Endothelial cell of umbilical vein (primary cell): ENCODE measurements around the gene TMEM108. TPM values are rescaled to one million over a fixed set of nuclear protein-coding genes. Genes with fewer than 3 reads are reported as not detected.

ENCODE experiments used
- BruUV-seq: library from RNA; stranded (reverse); fragments of 400-500 nt; replicated peaks from 2 replicates; lab custom pipeline; 2021; lab: Mats Ljungman, UMichigan
- CTCF ChIA-PET: fragments of 300-600, 350-600 bp; sonication (Branson Sonifier 250); formaldehyde crosslinking; loops from one replicate; lab custom pipeline; 2021; ENCODE audit warnings: antibody characterized with exemption, inconsistent platforms; lab: Charles Lee
- POLR2A ChIA-PET: fragments of 300-600, 350-600 bp; sonication (Branson Sonifier 250); formaldehyde crosslinking; loops from one replicate; lab custom pipeline; 2021; ENCODE audit warnings: antibody characterized with exemption, inconsistent platforms; lab: Charles Lee
- DNase-seq: peaks from one replicate; pipeline ENCODE4 v3.0.0-alpha.2; 2011; ENCODE audit warnings: low read depth, low spot score
- FAIRE-seq: peaks from 2 replicates; lab custom pipeline; 2011; peaks lifted over from hg19 to GRCh38; lab: Jason Lieb, UNC
- H2AFZ ChIP-seq: 2 replicates; pipeline ENCODE4 v1.6.0; 2012; ENCODE audit warnings: low read depth, low read length, control low read depth, inconsistent platforms
- H3K27ac ChIP-seq: 2 replicates; pipeline ENCODE4 v1.5.1; 2011; ENCODE audit warnings: low read depth, mild to moderate bottlenecking, control low read depth, low read length, moderate library complexity; ENCODE audit not compliant: insufficient read depth
- H3K27me3 ChIP-seq, 2 experiments: 2 replicates each; pipeline versions ENCODE4 v1.6.0 to v1.6.1; 2011; ENCODE audit warnings: low read length in 2 of 2, mixed read lengths in 1 of 2; ENCODE audit not compliant: control insufficient read depth in 2 of 2, insufficient read depth in 2 of 2
- H3K36me3 ChIP-seq, 2 experiments: 2 replicates in 1 of 2; 3 replicates in 1 of 2; pipeline ENCODE4 v1.5.1; 2011; ENCODE audit warnings: low read length in 2 of 2, mild to moderate bottlenecking in 1 of 2, moderate library complexity in 1 of 2; ENCODE audit not compliant: control insufficient read depth in 2 of 2, insufficient read depth in 2 of 2; ENCODE audit errors: extremely low read depth in 1 of 2
- H3K4me1 ChIP-seq: 3 replicates; pipeline ENCODE4 v1.5.1; 2011; ENCODE audit warnings: mild to moderate bottlenecking, low read length; ENCODE audit not compliant: control insufficient read depth, insufficient read depth; ENCODE audit errors: extremely low read depth
- H3K4me2 ChIP-seq: 2 replicates; pipeline ENCODE4 v1.6.1; 2011; ENCODE audit warnings: low read length, control low read depth, mixed read lengths; ENCODE audit not compliant: insufficient read depth
- H3K4me3 ChIP-seq, 3 experiments: fragments of 200-600 bp in 1 of 3; sonication (generic), shearing (Covaris generic) in 1 of 3; replicated peaks in 1 of 3; 2 replicates each; pipeline ENCODE4 v1.5.1; 2011 to 2016; ENCODE audit warnings: control low read depth in 3 of 3, low read length in 3 of 3, mild to moderate bottlenecking in 2 of 3, inconsistent platforms in 1 of 3, low read depth in 1 of 3, moderate library complexity in 1 of 3; ENCODE audit not compliant: insufficient read depth in 1 of 3
- H3K79me2 ChIP-seq: 2 replicates; pipeline ENCODE4 v1.6.0; 2012; ENCODE audit warnings: low read length, inconsistent platforms; ENCODE audit not compliant: control insufficient read depth, insufficient read depth
- H3K9ac ChIP-seq: replicated peaks from 2 replicates; pipeline ENCODE3; 2011; ENCODE audit warnings: low read length, control low read depth; ENCODE audit not compliant: insufficient read depth; ENCODE audit errors: extremely low read depth
- H3K9me1 ChIP-seq: replicated peaks from 3 replicates; pipeline ENCODE4 v1.6.0; 2011; ENCODE audit warnings: mild to moderate bottlenecking, low read length; ENCODE audit not compliant: control insufficient read depth, insufficient read depth; ENCODE audit errors: extremely low read depth
- H3K9me3 ChIP-seq: replicated peaks from 2 replicates; pipeline ENCODE4 v1.5.1; 2012; ENCODE audit warnings: low read length, inconsistent platforms; ENCODE audit not compliant: control insufficient read depth, insufficient read depth
- H4K20me1 ChIP-seq: replicated peaks from 2 replicates; pipeline ENCODE3; 2011; ENCODE audit warnings: mild to moderate bottlenecking, low read length; ENCODE audit not compliant: control insufficient read depth, insufficient read depth; ENCODE audit errors: extremely low read depth
- CTCF ChIP-seq, 2 donors: IDR thresholded peaks; 1 replicate in 1 of 2; 2 replicates in 1 of 2; pipeline ENCODE4 v1.5.1; 2011; ENCODE audit warnings: low read length in 2 of 2, mild to moderate bottlenecking in 2 of 2, moderate library complexity in 2 of 2, control low read depth in 1 of 2, inconsistent platforms in 1 of 2, low read depth in 1 of 2; ENCODE audit not compliant: insufficient read depth in 1 of 2; ENCODE audit errors: extremely low read depth in 1 of 2
- EZH2 ChIP-seq: IDR thresholded peaks from 2 replicates; pipeline ENCODE4 v1.6.1; 2012; ENCODE audit warnings: borderline replicate concordance, low read depth, mild to moderate bottlenecking, moderate library complexity, low read length, inconsistent platforms; ENCODE audit not compliant: severe bottlenecking
- FOS ChIP-seq: IDR thresholded peaks from 2 replicates; pipeline ENCODE4 v1.6.1; 2011; ENCODE audit warnings: mild to moderate bottlenecking, low read length, moderate library complexity, borderline replicate concordance; ENCODE audit not compliant: insufficient read depth
- GATA2 ChIP-seq: IDR thresholded peaks from 2 replicates; pipeline ENCODE4 v1.7.0; 2011; ENCODE audit warnings: low read depth, mild to moderate bottlenecking, moderate library complexity, mixed read lengths, low read length; ENCODE audit not compliant: insufficient read length, insufficient read depth
- JUN ChIP-seq: IDR thresholded peaks from 2 replicates; pipeline ENCODE4 v1.6.1; 2011; ENCODE audit warnings: borderline replicate concordance, low read depth; ENCODE audit not compliant: insufficient read length, insufficient read depth
- MAX ChIP-seq: IDR thresholded peaks from 2 replicates; pipeline ENCODE4 v1.6.1; 2011; ENCODE audit not compliant: insufficient read depth, insufficient read length
- MYC ChIP-seq: IDR thresholded peaks from one replicate; pipeline ENCODE4 v1.6.1; 2011; ENCODE audit warnings: mild to moderate bottlenecking, low read depth, low read length
- POLR2A ChIP-seq: IDR thresholded peaks from 2 replicates; pipeline ENCODE4 v1.6.1; 2012; ENCODE audit warnings: low read depth, mild to moderate bottlenecking, control low read depth, low read length
- POLR2AphosphoS5 ChIP-seq: IDR thresholded peaks from 2 replicates; pipeline ENCODE4 v1.6.1; 2012; ENCODE audit warnings: low read depth, mild to moderate bottlenecking, control low read depth, low read length, moderate library complexity; ENCODE audit not compliant: insufficient read depth
- dilution Hi-C: fragments of 300-500 bp; cut with MboI; formaldehyde crosslinking; loops from one replicate; pipeline ENCODE4 v1.15.0; 2019; ENCODE audit warnings: low sequenced_read_pairs; ENCODE audit not compliant: extremely low pct_ligation_motif_present
- intact Hi-C: fragments of 100-400 bp; cut with micrococcal nuclease; formaldehyde crosslinking; loops from one replicate; pipeline ENCODE4 v1.10.0; 2022
- polyA plus RNA-seq, 4 experiments: library from polyadenylated mRNA; depleted of rRNA in 3 of 4; stranded (reverse) in 3 of 4; unstranded in 1 of 4; fragments of >200 nt; gene quantifications; 2 replicates each; pipeline versions ENCODE4 v1.2.1 to v1.2.3, GENCODE V29; 2011 to 2012; ENCODE audit warnings: missing spikeins in 1 of 4
- total RNA-seq: library from RNA; stranded (reverse); gene quantifications from 2 replicates; pipeline ENCODE4 v1.2.3, GENCODE V29; 2021

The TMEM108 gene
- total and polyA plus RNA-seq, 2 donors (not counting 3 experiments of a cell fraction or from before 2014, with no cell fraction given): 0.40 to 1.1 TPM

- no peaks in the 10 kb centered on the region for H3K79me2 ChIP-seq
- no TSS peak for BruUV-seq
- H4K20me1 ChIP-seq: no peaks in the 10 kb centered on the region
- FAIRE-seq (no peak), DNase-seq (no peak)
- no peaks in the 10 kb centered on the region for H3K9me3 ChIP-seq
- H3K4me3 ChIP-seq: no peak overlapping the region
- intact Hi-C loops (no loop called here), dilution Hi-C loops (no loop called here)
- no peaks in the 10 kb centered on the region for H3K27me3 ChIP-seq
- no peak overlapping the region for H3K27ac ChIP-seq
- CTCF ChIA-PET: interaction anchor here (1.4 kb wide), 1 partner anchor 16 kb away, joined by 3 read pairs; no protein-coding TSS in a partner anchor
- no peaks in the 10 kb centered on the region for H3K4me1 ChIP-seq
- no peaks in the 10 kb centered on the region for H3K36me3 ChIP-seq
- H3K9me1 ChIP-seq: no peaks in the 10 kb centered on the region
- H2AFZ ChIP-seq: no peak overlapping the region
- H3K9ac ChIP-seq: no peak overlapping the region
- H3K4me2 ChIP-seq: no peak overlapping the region
- POLR2A ChIA-PET: no interaction called here
- TF ChIP-seq EZH2 (no peak), GATA2 (no peak), CTCF (IDR thresholded peaks at IDR 0.05; ENCODE audit: extremely low read depth in 1 of 2, insufficient read depth in 1 of 2, low read depth in 1 of 2, low read length in 2 of 2) (no peak), JUN (no peak), POLR2A (no peak), MYC (no peak), MAX (no peak), FOS (no peak), POLR2AphosphoS5 (no peak)
Measured at GRCh38 chr3:133196527-133196926, 158.3 kb downstream of the TMEM108 start.
